Epithelial cell of proximal tubule (primary cell): Measurements from ENCODE around the gene CLN6. TPM values are rescaled to one million over a fixed set of nuclear protein-coding genes. Genes with fewer than 3 reads are reported as not detected.

Experiments used
- DNase-seq: peaks from one replicate; pipeline ENCODE4 v3.0.0-alpha.2; 2011; ENCODE audit warnings: low read depth
- H3K4me3 ChIP-seq: 2 replicates; pipeline ENCODE4 v1.5.1; 2011; ENCODE audit warnings: low read depth, mild to moderate bottlenecking, low read length
- CTCF ChIP-seq: conservative IDR thresholded peaks from 2 replicates; pipeline ENCODE4 v1.5.1; 2012; ENCODE audit warnings: low read depth, mild to moderate bottlenecking, low read length
- total RNA-seq: library from RNA; depleted of rRNA; stranded (reverse); fragments of >200 nt; gene quantifications from 2 replicates; pipeline ENCODE4 v1.2.3, GENCODE V29; 2015

Gene CLN6
- total RNA-seq, result 14.9 and 55.0 TPM in 2 replicates

- TF ChIP-seq CTCF, result no peak
- DNase-seq, result no peak
Observed at GRCh38 chr15:68229386-68230156, at the start of gene CLN6. TSS of gene CLN6 (minus strand) at chr15:68229728. CDS start at chr15:68229584, 144 bp downstream.

GRCh38 chr15:68278595-68279405 is 49.3 kb upstream of the CLN6 start:
- DNase-seq, result no peak
- TF ChIP-seq CTCF, result no peak
- H3K4me3 ChIP-seq, result peak overlapping the region; percentile 79

More at GRCh38 chr15:68229386-68230156, at the start of gene CLN6:
- H3K4me3 ChIP-seq, result peak within 1 kb of the TSS; percentile 76

- no peak for TF ChIP-seq CTCF
- no peak for DNase-seq
Observed at GRCh38 chr15:68278345-68278594, 48.7 kb upstream of the CLN6 start.

GRCh38 chr15:68277603-68278344 is 48.2 kb upstream of the CLN6 start, which contains the start of gene FEM1B:
TSS of gene FEM1B (plus strand) at chr15:68277745. CDS start at chr15:68278418, 673 bp downstream.
- no peak for TF ChIP-seq CTCF
- no peak for DNase-seq
- peak within 1 kb of the TSS; percentile 79 for H3K4me3 ChIP-seq

More at GRCh38 chr15:68278345-68278594, 48.7 kb upstream of the CLN6 start:
- H3K4me3 ChIP-seq, result peak overlapping the region; percentile 79

GRCh38 chr15:68277131-68277602 is 47.6 kb upstream of the CLN6 start:
- H3K4me3 ChIP-seq, result peak overlapping the region; percentile 79
- TF ChIP-seq CTCF, result no peak
- DNase-seq, result no peak

- TF ChIP-seq CTCF, result no peak
- peak overlapping the region; percentile 79 for H3K4me3 ChIP-seq
- DNase-seq, result no peak
Observed at GRCh38 chr15:68276668-68277067, 47.1 kb upstream of the CLN6 start.
